Testis (tissue), 3 donors: ENCODE measurements around the gene HEBP1. TPM values are rescaled to one million over a fixed set of nuclear protein-coding genes. Genes with fewer than 3 reads are reported as not detected.

ENCODE experiments used
- DNase-seq: peaks from one replicate; pipeline ENCODE4 v3.0.0-alpha.2; 2019
- H3K27ac ChIP-seq, 2 donors: fragments of 200-600 bp; sonication (generic); one replicate each; pipeline ENCODE4 v1.5.1; 2019
- H3K27me3 ChIP-seq: fragments of 200-600 bp; sonication (generic); one replicate; pipeline ENCODE4 v1.5.1; 2019
- H3K36me3 ChIP-seq: fragments of 200-600 bp; sonication (generic); one replicate; pipeline ENCODE4 v1.5.1; 2017; ENCODE audit warnings: low read depth; ENCODE audit errors: missing control alignments
- H3K4me1 ChIP-seq: fragments of 200-600 bp; sonication (generic); one replicate; pipeline ENCODE4 v1.5.1; 2019
- H3K4me3 ChIP-seq, 2 donors: fragments of 200-600 bp; sonication (generic); one replicate each; pipeline ENCODE4 v1.5.1; 2017 to 2019
- H3K9me3 ChIP-seq: fragments of 200-600 bp; sonication (generic); one replicate; pipeline ENCODE4 v1.5.1; 2017
- POLR2A ChIP-seq: fragments of 450-650 bp; IDR thresholded peaks from one replicate; pipeline ENCODE4 v1.6.1; 2017; ENCODE audit warnings: antibody characterized with exemption, mild to moderate bottlenecking, moderate library complexity
- WGBS, 2 donors: methylation state at CpG; one replicate each; pipeline ENCODE4 v1.1.5; 2018; 5-methylcytosine and 5-hydroxymethylcytosine counted together
- intact Hi-C: fragments of 100-400 bp; cut with DNase I; formaldehyde crosslinking; loops from one replicate; pipeline ENCODE4 v1.15.1; 2023; ENCODE audit warnings: low total_unique reads
- polyA plus RNA-seq: library from polyadenylated mRNA; stranded (reverse); fragments of 350-450 nt; fragmentation: Illumina TruSeq; extraction: RNeasy Lipid Tissue Mini Kit (QIAGEN cat#74804); gene quantifications from one replicate; pipeline ENCODE4 v1.2.3, GENCODE V29; 2014; ENCODE audit warnings: low read depth, low replicate concordance; ENCODE audit not compliant: insufficient read depth
- total RNA-seq, 2 donors: library from RNA; depleted of rRNA; stranded (reverse); fragments of >200 nt; gene quantifications; one replicate each; pipeline ENCODE4 v1.2.3, GENCODE V29; 2016
- TF ChIP-seq, protein P1 (sequence below), 3 experiments: fragments of 450-650 bp in 2 of 3; fragments of 200-600 bp in 1 of 3; sonication (generic) in 1 of 3; IDR thresholded peaks; one replicate each; pipeline ENCODE4 v1.5.1; 2016 to 2019; ENCODE audit warnings: antibody characterized with exemption in 3 of 3, mild to moderate bottlenecking in 2 of 3, moderate library complexity in 1 of 3

HEBP1 gene
- total and polyA plus RNA-seq, 3 donors from 2014 or later: 48.7 to 57.3 (median 55.6) TPM

DNA sequence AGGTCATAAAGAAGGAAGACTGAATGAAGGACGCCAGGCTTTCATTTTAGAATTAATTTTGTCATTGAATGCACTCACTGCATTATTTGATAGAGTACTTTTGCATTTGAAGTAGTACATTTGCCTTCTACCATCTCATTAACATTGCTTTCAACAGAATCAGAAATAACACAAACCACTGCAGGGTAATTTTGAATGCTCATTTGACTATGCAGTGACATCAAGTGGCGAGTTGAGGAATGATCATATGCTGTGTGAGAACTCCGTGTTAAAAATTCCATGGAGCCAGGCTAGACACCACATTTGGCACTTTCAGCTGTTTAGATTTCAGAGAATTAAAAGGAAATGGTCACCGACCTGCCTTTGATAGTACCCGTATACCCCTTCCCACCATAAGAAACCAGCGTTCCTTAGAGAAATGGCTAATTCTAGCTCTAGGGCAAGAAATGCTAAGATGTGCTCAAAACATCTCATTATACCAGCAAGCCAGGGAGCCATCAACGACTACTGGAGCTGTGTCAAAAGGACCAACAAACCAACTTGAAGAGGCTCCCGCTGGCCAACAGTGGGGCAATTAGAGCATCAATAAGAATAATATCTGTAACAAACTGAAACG lies 16.5 kb downstream of the HEBP1 start:
- intact Hi-C loops: loop anchor here (10.0 kb wide), 1 partner anchor 69 kb away; no protein-coding TSS in a partner anchor
- WGBS, 2 donors: 73 to 80% methylated on average over 9 of the region's 9 CpGs
- no peak overlapping the region for H3K27ac ChIP-seq
- peak; percentile 28 for DNase-seq
- H3K36me3 ChIP-seq: no peaks in the 10 kb centered on the region
- no peaks in the 10 kb centered on the region for H3K27me3 ChIP-seq
- TF ChIP-seq, protein P1, sequence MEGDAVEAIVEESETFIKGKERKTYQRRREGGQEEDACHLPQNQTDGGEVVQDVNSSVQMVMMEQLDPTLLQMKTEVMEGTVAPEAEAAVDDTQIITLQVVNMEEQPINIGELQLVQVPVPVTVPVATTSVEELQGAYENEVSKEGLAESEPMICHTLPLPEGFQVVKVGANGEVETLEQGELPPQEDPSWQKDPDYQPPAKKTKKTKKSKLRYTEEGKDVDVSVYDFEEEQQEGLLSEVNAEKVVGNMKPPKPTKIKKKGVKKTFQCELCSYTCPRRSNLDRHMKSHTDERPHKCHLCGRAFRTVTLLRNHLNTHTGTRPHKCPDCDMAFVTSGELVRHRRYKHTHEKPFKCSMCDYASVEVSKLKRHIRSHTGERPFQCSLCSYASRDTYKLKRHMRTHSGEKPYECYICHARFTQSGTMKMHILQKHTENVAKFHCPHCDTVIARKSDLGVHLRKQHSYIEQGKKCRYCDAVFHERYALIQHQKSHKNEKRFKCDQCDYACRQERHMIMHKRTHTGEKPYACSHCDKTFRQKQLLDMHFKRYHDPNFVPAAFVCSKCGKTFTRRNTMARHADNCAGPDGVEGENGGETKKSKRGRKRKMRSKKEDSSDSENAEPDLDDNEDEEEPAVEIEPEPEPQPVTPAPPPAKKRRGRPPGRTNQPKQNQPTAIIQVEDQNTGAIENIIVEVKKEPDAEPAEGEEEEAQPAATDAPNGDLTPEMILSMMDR (IDR thresholded peaks at IDR 0.05): peak; percentile 26 to 58 (median 38)
- TF ChIP-seq POLR2A: no peak
- no peaks in the 10 kb centered on the region for H3K9me3 ChIP-seq
- H3K4me3 ChIP-seq: no peak overlapping the region
- no peaks in the 10 kb centered on the region for H3K4me1 ChIP-seq

DNA sequence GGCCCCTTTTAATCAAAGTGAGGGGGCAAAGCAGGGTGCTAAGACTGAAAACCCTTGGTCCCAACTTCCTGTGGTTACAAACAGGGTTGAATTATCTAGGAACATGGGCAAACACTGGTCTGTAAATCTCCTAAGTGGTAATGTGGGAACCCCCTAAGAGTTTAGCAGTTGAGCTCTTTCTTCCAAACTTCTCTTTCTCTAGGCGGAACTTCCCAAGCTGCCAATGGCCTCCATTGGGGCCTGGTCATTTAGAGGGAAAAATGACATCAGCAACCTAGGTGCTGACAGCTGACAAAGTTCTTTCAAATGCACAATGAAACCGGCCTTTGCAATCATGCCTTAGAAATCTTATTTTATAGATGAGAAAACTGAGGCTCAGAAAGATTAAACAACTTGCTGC lies 17.7 kb downstream of the HEBP1 start:
- H3K9me3 ChIP-seq: no peaks in the 10 kb centered on the region
- intact Hi-C loops: loop anchor here (10.0 kb wide), 1 partner anchor 68 kb away; no protein-coding TSS in a partner anchor
- DNase-seq: no peak
- no peak for TF ChIP-seq POLR2A
- no peak overlapping the region for H3K4me3 ChIP-seq
- no peaks in the 10 kb centered on the region for H3K36me3 ChIP-seq
- H3K27me3 ChIP-seq: no peaks in the 10 kb centered on the region
- no peaks in the 10 kb centered on the region for H3K4me1 ChIP-seq
- no peak overlapping the region for H3K27ac ChIP-seq
- WGBS, 2 donors: 96 to 98% methylated on average over 2 of the region's 2 CpGs

DNA sequence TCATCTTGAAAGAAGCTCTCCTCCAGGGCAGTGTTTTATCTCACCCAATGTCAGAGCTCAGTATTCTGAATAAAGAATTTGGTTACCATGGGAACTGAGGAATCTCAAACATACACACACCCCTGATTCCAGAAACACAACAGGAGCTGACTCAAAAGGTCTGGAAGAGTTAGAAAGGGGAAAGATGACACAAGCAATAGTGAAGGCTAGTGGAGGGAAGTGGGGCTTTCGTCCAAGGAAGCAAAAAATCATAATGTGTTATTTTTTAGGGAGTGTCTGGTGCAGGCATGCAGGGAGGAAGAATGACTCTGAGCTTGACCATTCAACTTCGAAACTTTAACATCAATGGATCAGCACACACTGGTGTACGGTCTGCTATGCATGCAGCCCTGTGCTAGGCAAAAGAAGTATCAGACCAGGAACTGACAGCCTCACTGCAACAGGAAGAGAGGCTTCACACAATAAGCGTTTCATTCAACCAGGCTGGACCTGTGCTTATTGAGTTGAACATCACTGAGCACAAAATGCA lies 20.3 kb downstream of the HEBP1 start:
- DNase-seq: no peak
- TF ChIP-seq POLR2A: no peak
- TF ChIP-seq, protein P1 (IDR thresholded peaks at IDR 0.05): no peak
- intact Hi-C loops: loop anchor here (10.0 kb wide), 1 partner anchor 65 kb away; no protein-coding TSS in a partner anchor
- H3K36me3 ChIP-seq: no peaks in the 10 kb centered on the region
- H3K27ac ChIP-seq: no peak overlapping the region
- H3K4me3 ChIP-seq: no peak overlapping the region
- H3K9me3 ChIP-seq: no peaks in the 10 kb centered on the region
- no peaks in the 10 kb centered on the region for H3K4me1 ChIP-seq
- H3K27me3 ChIP-seq: no peaks in the 10 kb centered on the region
- WGBS, 2 donors: 38 to 62% methylated on average over 4 of the region's 4 CpGs

GRCh38 chr12:12979126-12979525 lies 20.9 kb downstream of the HEBP1 start:
- Histone ChIP-seq H3K27ac (no peak overlapping the region), H3K4me1 (no peaks in the 10 kb centered on the region), H3K27me3 (no peaks in the 10 kb centered on the region), H3K36me3 (no peaks in the 10 kb centered on the region), H3K9me3 (no peaks in the 10 kb centered on the region), H3K4me3 (no peak overlapping the region)
- WGBS, 2 donors: 69 to 75% methylated on average over 4 of the region's 4 CpGs
- no peak for DNase-seq
- TF ChIP-seq POLR2A: no peak
- TF ChIP-seq, protein P1 (IDR thresholded peaks at IDR 0.05): no peak
- intact Hi-C loops: no loop called here

DNA sequence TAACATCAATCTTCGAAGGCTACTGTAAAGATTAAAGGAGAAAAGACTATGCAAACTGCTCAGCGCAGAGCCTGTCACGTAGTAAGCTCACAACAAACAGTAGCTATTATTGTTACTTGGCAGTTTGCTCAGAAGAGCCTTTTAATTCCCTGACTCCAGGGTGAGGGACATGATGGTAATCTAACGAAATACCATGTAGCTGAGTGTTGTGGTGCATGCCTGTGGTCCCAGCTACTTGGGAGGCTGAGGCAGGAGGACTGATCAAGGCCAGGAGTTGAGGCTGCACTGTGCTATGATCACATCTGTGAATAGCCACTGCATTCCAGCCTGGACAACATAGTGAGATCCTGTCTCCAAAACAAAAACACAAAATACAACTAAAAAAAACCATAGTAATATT lies 22.8 kb downstream of the HEBP1 start:
- H3K4me1 ChIP-seq: no peaks in the 10 kb centered on the region
- no peak for TF ChIP-seq POLR2A
- TF ChIP-seq, protein P1 (IDR thresholded peaks at IDR 0.05): no peak
- H3K36me3 ChIP-seq: no peaks in the 10 kb centered on the region
- H3K4me3 ChIP-seq: no peak overlapping the region
- intact Hi-C loops: no loop called here
- no peaks in the 10 kb centered on the region for H3K27me3 ChIP-seq
- no peak for DNase-seq
- 90 to 92% methylated on average over 4 of the region's 4 CpGs for WGBS, 2 donors
- no peak overlapping the region for H3K27ac ChIP-seq
- no peaks in the 10 kb centered on the region for H3K9me3 ChIP-seq
